K562 treated with DMSO at 1 percent for 12 hours (cell line): ENCODE data around the gene AFF4. TPM values are rescaled to one million over a fixed set of nuclear protein-coding genes. Genes with fewer than 3 reads are reported as not detected.

ENCODE experiments used
- total RNA-seq: library from RNA; unstranded; fragments of 300-600 nt; gene quantifications from 2 replicates; pipeline ENCODE4 v1.2.3, GENCODE V29; 2022; ENCODE audit not compliant: insufficient read depth

Gene AFF4, protein sequence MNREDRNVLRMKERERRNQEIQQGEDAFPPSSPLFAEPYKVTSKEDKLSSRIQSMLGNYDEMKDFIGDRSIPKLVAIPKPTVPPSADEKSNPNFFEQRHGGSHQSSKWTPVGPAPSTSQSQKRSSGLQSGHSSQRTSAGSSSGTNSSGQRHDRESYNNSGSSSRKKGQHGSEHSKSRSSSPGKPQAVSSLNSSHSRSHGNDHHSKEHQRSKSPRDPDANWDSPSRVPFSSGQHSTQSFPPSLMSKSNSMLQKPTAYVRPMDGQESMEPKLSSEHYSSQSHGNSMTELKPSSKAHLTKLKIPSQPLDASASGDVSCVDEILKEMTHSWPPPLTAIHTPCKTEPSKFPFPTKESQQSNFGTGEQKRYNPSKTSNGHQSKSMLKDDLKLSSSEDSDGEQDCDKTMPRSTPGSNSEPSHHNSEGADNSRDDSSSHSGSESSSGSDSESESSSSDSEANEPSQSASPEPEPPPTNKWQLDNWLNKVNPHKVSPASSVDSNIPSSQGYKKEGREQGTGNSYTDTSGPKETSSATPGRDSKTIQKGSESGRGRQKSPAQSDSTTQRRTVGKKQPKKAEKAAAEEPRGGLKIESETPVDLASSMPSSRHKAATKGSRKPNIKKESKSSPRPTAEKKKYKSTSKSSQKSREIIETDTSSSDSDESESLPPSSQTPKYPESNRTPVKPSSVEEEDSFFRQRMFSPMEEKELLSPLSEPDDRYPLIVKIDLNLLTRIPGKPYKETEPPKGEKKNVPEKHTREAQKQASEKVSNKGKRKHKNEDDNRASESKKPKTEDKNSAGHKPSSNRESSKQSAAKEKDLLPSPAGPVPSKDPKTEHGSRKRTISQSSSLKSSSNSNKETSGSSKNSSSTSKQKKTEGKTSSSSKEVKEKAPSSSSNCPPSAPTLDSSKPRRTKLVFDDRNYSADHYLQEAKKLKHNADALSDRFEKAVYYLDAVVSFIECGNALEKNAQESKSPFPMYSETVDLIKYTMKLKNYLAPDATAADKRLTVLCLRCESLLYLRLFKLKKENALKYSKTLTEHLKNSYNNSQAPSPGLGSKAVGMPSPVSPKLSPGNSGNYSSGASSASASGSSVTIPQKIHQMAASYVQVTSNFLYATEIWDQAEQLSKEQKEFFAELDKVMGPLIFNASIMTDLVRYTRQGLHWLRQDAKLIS
- 2.5 and 27.3 TPM in 2 replicates for total RNA-seq

GRCh38 chr5:132963171-132964104 is at the start of gene AFF4:
Gene AFF4, minus strand, starts transcription at chr5:132963634. Its CDS starts 26,445 bp downstream, at chr5:132937189.

DNA sequence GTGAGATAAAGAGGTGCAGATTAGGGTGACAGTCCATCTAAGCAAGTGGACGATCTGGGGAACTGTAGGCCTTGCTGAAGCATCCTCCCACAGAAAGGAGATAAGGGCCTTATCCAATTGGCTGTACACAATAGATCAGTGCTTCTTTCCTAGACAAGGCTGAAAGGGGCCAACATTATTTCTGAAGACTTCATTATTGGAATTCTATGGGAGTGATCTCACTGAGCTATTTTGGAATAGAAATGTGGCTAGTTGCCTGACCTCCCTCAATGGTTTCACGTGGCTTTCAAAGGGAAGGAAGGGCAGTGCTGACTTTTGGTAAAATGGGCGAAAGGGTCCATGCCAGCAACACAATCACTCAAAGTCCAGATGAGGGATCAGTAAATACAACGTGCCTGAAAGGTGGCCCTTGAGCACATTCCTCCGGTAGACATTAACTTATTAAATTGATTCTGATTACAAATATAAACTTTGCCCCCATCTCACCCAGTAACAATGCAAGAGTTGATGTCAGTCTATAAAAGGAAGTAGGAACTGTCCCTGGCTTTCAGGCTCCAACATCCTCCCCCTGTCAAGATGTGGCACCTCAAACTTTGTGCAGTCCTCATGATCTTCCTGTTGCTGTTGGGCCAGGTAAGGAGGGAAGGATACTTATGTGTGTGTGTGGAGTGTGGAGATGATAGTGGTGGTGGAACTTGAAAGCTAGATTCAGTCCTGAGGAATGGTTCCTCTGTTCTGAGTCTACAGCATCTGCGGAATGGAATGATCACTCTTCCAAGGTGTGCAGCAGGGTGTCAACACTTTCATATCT is 90.1 kb downstream of the AFF4 start, which contains the start of gene LEAP2:
Gene LEAP2, plus strand, starts transcription at position 550 of the 811 bp plus-strand sequence. Its CDS starts 27 bp downstream, at position 577.

DNA sequence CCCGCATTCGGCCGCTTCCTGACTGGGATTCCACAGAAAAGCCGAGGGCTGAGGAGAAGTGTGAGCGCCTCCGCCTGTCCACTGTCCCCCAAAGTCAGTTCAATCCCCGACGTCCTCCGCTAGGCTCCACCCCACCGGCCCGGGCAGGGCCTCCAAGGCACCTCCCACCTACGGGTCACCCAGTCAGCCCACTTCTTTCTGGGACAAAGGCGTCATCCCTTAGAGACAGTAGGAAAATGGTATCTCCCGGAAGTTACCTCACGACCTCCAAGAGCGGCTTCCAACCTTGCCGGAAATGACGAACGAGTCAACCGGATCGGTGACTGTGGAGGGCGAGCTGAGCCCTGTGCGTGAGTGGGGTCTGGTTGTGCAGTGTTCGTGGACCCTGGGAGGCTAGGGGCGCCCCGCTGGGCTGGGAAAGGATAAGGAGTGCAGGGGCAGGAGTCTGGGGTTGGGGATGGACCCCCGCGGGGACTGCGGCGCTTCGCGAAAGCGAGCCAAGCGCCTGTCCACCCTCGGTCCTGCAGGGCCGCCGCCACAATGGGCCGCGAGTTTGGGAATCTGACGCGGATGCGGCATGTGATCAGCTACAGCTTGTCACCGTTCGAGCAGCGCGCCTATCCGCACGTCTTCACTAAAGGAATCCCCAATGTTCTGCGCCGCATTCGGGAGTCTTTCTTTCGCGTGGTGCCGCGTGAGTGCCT is 96.9 kb downstream of the AFF4 start, which contains the start of the genes GDF9 and UQCRQ:
Gene GDF9, minus strand, starts transcription at position 128 of the 704 bp plus-strand sequence. CDS start 1,936 bp downstream, outside the sequence.
Gene UQCRQ, plus strand, starts transcription at position 301 of the 704 bp plus-strand sequence. Its CDS starts 240 bp downstream, at position 541.

GRCh38 chr5:132830436-132831094 is 132.9 kb downstream of the AFF4 start, which contains the start of gene SHROOM1:
Gene SHROOM1, minus strand, starts transcription at chr5:132830647. Its CDS starts 4,507 bp downstream, at chr5:132826140.

Other genes with a start within 250 kb of the AFF4 start
- gene KIF3A, start 226.1 kb downstream of the AFF4 start, total RNA-seq: 3.6 and 5.4 TPM in 2 replicates
- gene CCNI2, start 216.2 kb downstream of the AFF4 start, total RNA-seq: 6.4 and 10.8 TPM in 2 replicates
- gene SEPTIN8, start 186.4 kb downstream of the AFF4 start, total RNA-seq: 32.5 and 94.8 TPM in 2 replicates
- not detected in 2 replicates for gene SOWAHA, start 150.3 kb downstream of the AFF4 start, total RNA-seq
- 21.6 and 40.0 TPM in 2 replicates for gene SHROOM1, start 133.0 kb downstream of the AFF4 start, total RNA-seq
- not detected in 2 replicates for gene GDF9, start 97.2 kb downstream of the AFF4 start, total RNA-seq
- gene UQCRQ, start 97.0 kb downstream of the AFF4 start, total RNA-seq: 164 and 351 TPM in 2 replicates
- 0.96 and 5.3 TPM in 2 replicates for gene LEAP2, start 90.0 kb downstream of the AFF4 start, total RNA-seq
- 45.8 and 46.9 TPM in 2 replicates for gene ZCCHC10, start 62.9 kb upstream of the AFF4 start, total RNA-seq
- 41.8 and 89.5 TPM in 2 replicates for gene HSPA4, start 88.4 kb upstream of the AFF4 start, total RNA-seq